GM10266 (cell line): Measurements from ENCODE around the gene SIRPG.
"Not testable (repeated sequence)": the region's sequence is repeated elsewhere in the genome, so short reads cannot be mapped to it uniquely, and the experiment has no call there.

ENCODE experiments used
- DNase-seq: peaks from one replicate; pipeline ENCODE4 v3.0.0; 2012; ENCODE audit errors: extremely low spot score
- TF ChIP-seq, protein P1 (sequence below): IDR thresholded peaks from 2 replicates; pipeline ENCODE4 v1.5.1; 2012; ENCODE audit warnings: mild to moderate bottlenecking, low read depth; ENCODE audit not compliant: control insufficient read depth, insufficient read depth; ENCODE audit errors: missing control alignments

The SIRPG gene

DNA sequence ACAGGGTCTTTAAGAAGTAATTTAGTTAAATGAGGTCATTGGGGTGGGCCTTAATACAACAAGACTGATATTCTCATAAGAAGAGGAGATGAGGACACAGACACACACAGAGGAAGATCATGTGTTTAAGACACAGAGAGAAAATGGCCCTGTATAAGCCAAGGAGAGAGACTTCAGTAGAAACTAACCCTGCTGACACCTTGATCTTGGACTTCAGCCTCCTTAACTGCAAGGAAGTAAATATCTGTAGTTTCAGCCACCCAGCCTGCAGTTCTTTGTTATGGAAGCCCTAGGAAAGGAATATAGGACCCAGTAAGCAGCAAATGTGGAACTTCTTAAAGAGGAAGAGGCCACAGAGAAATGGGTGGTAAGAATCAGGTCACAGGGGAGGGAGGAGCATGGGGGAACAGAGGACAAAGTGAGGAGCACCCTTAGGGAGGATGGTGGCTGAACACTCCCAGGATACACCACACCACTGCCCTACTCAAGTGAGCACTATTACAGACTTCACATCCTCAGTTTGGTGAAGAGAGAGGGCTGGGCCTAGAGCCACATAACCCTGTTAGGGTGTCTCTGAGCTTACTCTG, 38.5 kb downstream of the SIRPG start:
- no peak for DNase-seq
- TF ChIP-seq, protein P1, sequence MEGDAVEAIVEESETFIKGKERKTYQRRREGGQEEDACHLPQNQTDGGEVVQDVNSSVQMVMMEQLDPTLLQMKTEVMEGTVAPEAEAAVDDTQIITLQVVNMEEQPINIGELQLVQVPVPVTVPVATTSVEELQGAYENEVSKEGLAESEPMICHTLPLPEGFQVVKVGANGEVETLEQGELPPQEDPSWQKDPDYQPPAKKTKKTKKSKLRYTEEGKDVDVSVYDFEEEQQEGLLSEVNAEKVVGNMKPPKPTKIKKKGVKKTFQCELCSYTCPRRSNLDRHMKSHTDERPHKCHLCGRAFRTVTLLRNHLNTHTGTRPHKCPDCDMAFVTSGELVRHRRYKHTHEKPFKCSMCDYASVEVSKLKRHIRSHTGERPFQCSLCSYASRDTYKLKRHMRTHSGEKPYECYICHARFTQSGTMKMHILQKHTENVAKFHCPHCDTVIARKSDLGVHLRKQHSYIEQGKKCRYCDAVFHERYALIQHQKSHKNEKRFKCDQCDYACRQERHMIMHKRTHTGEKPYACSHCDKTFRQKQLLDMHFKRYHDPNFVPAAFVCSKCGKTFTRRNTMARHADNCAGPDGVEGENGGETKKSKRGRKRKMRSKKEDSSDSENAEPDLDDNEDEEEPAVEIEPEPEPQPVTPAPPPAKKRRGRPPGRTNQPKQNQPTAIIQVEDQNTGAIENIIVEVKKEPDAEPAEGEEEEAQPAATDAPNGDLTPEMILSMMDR = no peak

DNA sequence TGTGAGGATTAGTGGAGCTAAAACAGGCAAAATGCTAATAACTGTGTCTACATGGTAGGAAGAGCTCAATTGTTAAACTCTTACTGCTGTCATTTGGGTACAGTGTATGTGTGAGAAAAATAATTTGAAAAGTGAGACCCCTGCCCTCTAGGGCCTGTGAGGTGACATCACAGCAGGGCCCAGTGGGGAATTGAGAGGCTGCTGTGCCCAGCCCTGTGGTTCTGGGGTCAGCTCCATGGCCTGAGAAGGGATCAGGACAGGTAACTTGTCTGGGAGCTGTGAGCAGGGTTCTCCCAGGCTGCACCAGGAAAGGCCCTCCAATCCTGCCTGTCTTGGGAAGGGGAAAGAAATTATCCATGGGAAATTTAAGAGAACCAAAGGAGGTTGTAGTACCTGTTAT, 39.1 kb downstream of the SIRPG start:
- no peak for DNase-seq
- TF ChIP-seq, protein P1 = no peak

DNA sequence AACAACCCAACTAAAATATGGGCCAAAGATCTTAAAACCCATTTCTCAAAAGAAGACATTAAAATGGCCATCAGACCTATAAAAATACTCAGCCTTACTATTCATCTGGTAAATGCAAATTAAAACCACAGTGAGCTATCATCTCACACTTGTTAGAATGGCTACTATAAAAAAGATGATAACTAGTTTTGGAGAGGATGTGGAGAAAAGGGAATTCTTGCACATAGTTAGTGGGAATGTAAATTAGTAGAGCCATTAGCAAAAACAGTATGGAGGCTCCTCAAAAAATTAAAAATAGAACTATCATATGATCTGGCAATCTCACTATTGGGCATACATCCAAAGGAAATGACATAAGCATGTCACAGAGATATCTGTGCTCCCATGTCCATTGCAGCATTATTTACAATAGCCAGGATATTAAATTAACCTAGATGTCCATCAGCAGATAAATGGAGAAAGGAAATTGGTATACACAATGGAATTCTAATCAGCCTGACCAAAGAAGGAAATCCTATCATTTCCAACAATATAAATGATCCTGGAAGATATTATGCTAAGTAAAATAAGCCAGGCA, 40.6 kb downstream of the SIRPG start:
- TF ChIP-seq, protein P1 = no peak
- no peak for DNase-seq

DNA sequence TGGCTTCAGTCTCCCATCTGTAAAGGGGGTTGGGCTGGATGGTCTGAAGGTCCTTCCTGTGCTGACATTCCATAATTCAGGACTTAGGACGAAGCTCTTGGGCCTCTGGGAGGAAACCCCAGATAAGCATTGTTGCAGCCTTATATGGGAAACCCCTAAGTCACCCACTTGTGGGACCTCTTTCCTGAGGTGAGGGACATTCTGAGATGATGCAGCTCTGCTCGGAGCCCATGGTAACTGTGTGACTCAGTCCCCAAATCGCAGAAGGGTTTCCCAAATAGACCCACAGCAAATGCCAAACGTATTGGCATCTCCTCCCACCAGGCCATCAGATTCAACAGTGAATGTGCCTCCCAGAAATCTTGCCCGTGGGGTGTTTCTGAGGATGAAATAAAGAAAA, 47.2 kb downstream of the SIRPG start:
- not testable (repeated sequence) for DNase-seq

DNA sequence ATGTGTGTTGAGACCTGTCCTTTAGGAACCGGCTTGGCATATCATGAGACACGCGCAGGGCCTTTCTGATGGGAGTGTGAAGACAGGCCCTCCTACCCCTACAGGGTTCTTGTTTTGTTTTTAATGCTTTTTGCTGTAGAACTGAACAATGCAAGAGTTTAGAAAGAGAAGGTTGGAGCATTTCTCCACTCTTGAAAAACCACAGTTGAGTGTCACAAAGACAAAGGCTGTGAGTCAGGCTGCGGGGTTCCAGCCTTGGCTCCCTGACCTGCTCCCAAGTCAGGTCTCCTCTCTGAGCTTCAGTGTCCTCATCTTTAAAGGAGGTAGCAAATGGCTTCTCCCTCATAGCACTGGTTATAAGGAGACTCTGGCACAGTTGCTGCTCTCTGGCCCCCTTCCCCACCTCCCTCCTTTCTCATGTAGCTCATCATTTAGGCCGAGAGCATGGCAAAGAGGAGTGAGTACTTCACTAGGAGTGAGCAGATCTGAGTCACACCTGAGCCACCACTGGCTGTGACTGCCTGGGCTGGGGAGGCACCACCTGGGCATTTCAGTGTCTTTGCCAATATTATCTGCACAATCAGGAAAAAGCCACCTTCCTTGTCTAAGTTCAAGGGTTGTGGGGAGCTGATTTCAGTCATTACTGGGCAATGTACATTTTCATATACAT, 48.8 kb downstream of the SIRPG start:
- not testable (repeated sequence) for DNase-seq

DNA sequence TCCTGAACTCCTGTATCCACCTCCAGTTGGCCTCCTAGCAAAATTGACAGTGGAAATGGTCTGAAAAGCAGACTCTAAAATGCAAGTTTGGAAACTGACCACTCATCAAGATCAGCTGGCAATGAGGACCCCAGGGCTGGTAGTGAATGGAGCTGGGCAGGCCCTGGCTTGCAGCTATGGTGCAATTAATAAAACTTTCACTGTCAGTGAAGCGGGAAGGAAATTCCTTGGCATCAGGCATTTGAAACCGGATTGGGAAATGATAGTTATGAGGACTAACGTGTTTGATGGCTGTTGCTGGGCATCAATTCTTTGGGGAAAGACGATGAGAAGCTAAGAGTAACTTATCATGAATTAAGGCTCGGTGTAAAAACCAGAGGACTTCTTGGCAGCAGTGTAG, 56.8 kb downstream of the SIRPG start:
- DNase-seq = no peak

DNA sequence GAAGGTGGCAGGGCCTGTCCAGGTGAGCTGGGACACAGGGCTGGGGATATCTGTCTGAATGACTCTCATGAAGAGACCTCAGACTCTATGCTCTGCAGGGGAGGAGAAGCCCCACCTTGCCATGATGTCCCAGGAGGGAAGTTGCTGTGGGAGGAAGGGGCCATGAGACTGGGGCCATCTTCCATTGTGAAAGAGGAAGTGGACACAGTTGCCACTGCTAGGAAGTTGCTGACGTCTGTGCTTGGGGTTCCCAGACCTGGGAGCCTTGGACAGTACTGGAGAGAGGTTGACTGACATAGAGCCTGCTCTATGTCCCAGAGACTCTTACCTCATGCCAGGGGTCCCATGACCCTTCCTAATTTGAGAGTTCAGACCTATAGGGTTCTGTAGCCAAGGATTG, 62.2 kb downstream of the SIRPG start:
- no peak for DNase-seq
- TF ChIP-seq, protein P1 = no peak

More for the DNA sequence above, 56.8 kb downstream of the SIRPG start:
- TF ChIP-seq, protein P1 = no peak

DNA sequence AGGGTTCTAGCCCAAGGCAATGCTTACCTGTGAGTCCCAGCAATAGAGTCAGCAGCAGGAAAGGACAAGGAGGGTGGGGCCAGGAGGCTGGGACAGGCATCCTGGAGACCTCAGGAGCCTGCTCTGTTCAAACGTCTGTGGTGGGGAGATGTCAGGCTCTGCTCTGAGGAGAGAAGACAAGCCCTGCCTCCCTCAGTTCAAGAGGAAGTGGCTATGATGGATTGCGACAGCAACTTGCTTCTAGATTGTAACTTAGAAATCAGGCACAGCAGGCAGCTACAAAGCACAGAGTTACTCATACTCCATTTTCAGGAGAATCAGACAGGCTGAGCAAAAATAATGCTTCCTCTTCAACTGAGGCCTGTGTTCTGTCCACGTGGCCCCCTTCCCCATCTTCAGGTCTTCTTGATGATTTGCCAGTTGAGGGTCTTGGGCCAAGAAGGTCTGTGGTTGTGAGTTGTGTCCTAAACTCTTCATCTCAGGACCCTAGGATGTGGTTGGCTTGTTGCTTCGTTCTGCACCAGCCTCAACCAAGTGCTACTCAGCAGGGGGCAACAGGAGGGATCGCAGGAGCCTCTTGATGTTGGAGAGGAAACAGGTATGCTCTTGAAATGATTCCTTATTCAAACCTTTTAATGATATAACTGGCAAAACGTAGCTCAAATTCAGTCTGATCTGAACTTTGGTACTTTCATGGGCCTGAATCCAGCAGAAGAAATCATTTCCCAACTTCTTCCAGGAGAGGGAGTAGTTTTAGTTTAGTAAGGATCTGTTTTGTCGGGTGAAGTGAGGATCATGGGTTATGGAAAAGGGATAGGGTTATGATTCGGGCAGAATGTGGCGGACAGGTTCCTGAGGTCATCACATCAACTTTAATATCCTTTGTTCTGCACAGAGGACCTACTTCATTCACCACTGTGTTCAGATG, 68.8 kb downstream of the SIRPG start:
- TF ChIP-seq, protein P1 = no peak
- DNase-seq = no peak
